ENCODE data around the gene OR8D2. TPM values are rescaled to one million over a fixed set of nuclear protein-coding genes. Genes with fewer than 3 reads are reported as not detected.

The OR8D2 gene
- polyA plus RNA-seq, 1 donor from 2014 or later: not detected

GRCh38 chr11:124346311-124346955 lies 26.4 kb upstream of the OR8D2 start:
- TF ChIP-seq POLR2AphosphoS5 (IDR thresholded peaks at IDR 0.05) (no peak), RAD21 (conservative IDR thresholded peaks at IDR 0.05) (no peak), EP300 (conservative IDR thresholded peaks at IDR 0.05; ENCODE audit: poor library complexity, severe bottlenecking) (no peak), TAF1 (IDR thresholded peaks at IDR 0.05; ENCODE audit: low read depth) (no peak), REST (IDR thresholded peaks at IDR 0.05; ENCODE audit: borderline replicate concordance) (no peak), EZH2 (IDR thresholded peaks at IDR 0.05; ENCODE audit: borderline replicate concordance, insufficient read depth, low read length, poor library complexity, severe bottlenecking) (no peak), SMC3 (conservative IDR thresholded peaks at IDR 0.05; ENCODE audit: poor library complexity) (no peak), CTCF (IDR thresholded peaks at IDR 0.05; ENCODE audit: poor library complexity, severe bottlenecking) (no peak), MXI1 (conservative IDR thresholded peaks at IDR 0.05; ENCODE audit: poor library complexity, severe bottlenecking) (no peak)

GRCh38 chr11:124344346-124344745 lies 24.3 kb upstream of the OR8D2 start:
- Histone ChIP-seq H3K9me3 (ENCODE audit: low read length) (no peaks in the 10 kb centered on the region), H3K27ac (ENCODE audit: low read length) (no peak overlapping the region), H3K4me3 (ENCODE audit: low read length) (no peak overlapping the region), H3K9ac (ENCODE audit: low read length) (no peak overlapping the region), H3K9me2 (ENCODE audit: insufficient read depth, low read length) (no peaks in the 10 kb centered on the region), H3K4me2 (ENCODE audit: low read length) (no peak overlapping the region), H3K36me3 (ENCODE audit: insufficient read depth, low read length) (no peaks in the 10 kb centered on the region), H3K27me3 (ENCODE audit: insufficient read depth, low read depth, low read length) (no peaks in the 10 kb centered on the region), H3K79me2 (replicated peaks; ENCODE audit: insufficient read depth, low read length) (no peaks in the 10 kb centered on the region), H3F3A (ENCODE audit: insufficient read depth, low read length, poor library complexity, severe bottlenecking) (no peaks in the 10 kb centered on the region), H4K20me1 (ENCODE audit: insufficient read depth) (no peaks in the 10 kb centered on the region), H2AFZ (ENCODE audit: low read depth, low read length) (no peak overlapping the region)
- TF ChIP-seq EZH2 (IDR thresholded peaks at IDR 0.05; ENCODE audit: borderline replicate concordance, insufficient read depth, low read length, poor library complexity, severe bottlenecking) (no peak), POLR2AphosphoS5 (IDR thresholded peaks at IDR 0.05) (no peak), CTCF (IDR thresholded peaks at IDR 0.05; ENCODE audit: poor library complexity, severe bottlenecking) (no peak), EP300 (conservative IDR thresholded peaks at IDR 0.05; ENCODE audit: poor library complexity, severe bottlenecking) (no peak), RAD21 (conservative IDR thresholded peaks at IDR 0.05) (no peak), TAF1 (IDR thresholded peaks at IDR 0.05; ENCODE audit: low read depth) (no peak), SMC3 (conservative IDR thresholded peaks at IDR 0.05; ENCODE audit: poor library complexity) (no peak), MXI1 (conservative IDR thresholded peaks at IDR 0.05; ENCODE audit: poor library complexity, severe bottlenecking) (no peak), REST (IDR thresholded peaks at IDR 0.05; ENCODE audit: borderline replicate concordance) (no peak)

More at GRCh38 chr11:124346311-124346955, 26.4 kb upstream of the OR8D2 start:
- Histone ChIP-seq H3K79me2 (replicated peaks; ENCODE audit: insufficient read depth, low read length) (no peaks in the 10 kb centered on the region), H3F3A (ENCODE audit: insufficient read depth, low read length, poor library complexity, severe bottlenecking) (no peaks in the 10 kb centered on the region), H3K36me3 (ENCODE audit: insufficient read depth, low read length) (no peaks in the 10 kb centered on the region), H3K27ac (ENCODE audit: low read length) (no peak overlapping the region), H3K9me3 (ENCODE audit: low read length) (no peaks in the 10 kb centered on the region), H4K20me1 (ENCODE audit: insufficient read depth) (no peaks in the 10 kb centered on the region), H3K27me3 (ENCODE audit: insufficient read depth, low read depth, low read length) (no peaks in the 10 kb centered on the region), H3K4me3 (ENCODE audit: low read length) (no peak overlapping the region), H3K9ac (ENCODE audit: low read length) (no peak overlapping the region), H3K4me2 (ENCODE audit: low read length) (no peak overlapping the region), H2AFZ (ENCODE audit: low read depth, low read length) (no peak overlapping the region), H3K9me2 (ENCODE audit: insufficient read depth, low read length) (no peaks in the 10 kb centered on the region)
